GM12878 (cell line): Measurements from ENCODE around the gene OCA2. TPM values are rescaled to one million over a fixed set of nuclear protein-coding genes. Genes with fewer than 3 reads are reported as not detected.

ENCODE experiments used
- ATAC-seq: fragments of 200-7000 bp; cut with Tn5 transposase; 3 replicates; pipeline ENCODE4 v1.9.1; 2020; ENCODE audit warnings: mild to moderate bottlenecking, moderate library complexity
- BruUV-seq: library from RNA; stranded (reverse); fragments of 400-500 nt; replicated peaks from 2 replicates; lab custom pipeline; 2021; lab: Mats Ljungman, UMichigan
- CTCF ChIA-PET: fragments of 300-600 bp; sonication (Branson Sonifier 250); formaldehyde crosslinking; extraction: SDS; loops from one replicate; lab custom pipeline; 2021; ENCODE audit warnings: inconsistent platforms; lab: Yijun Ruan, JAX
- POLR2A ChIA-PET: fragments of 350-600 bp; formaldehyde crosslinking; extraction: SDS; loops from one replicate; lab custom pipeline; 2021; ENCODE audit warnings: inconsistent platforms; lab: Charles Lee
- RAD21 ChIA-PET: fragments of 300-600 bp; sonication (Branson Sonifier 250); formaldehyde crosslinking; loops from one replicate; lab custom pipeline; 2023; ENCODE audit warnings: antibody characterized with exemption; ENCODE audit not compliant: unreplicated experiment; lab: Charles Lee
- SMC1A ChIA-PET: fragments of 300-600 bp; sonication (Branson Sonifier 250); formaldehyde crosslinking; loops from one replicate; lab custom pipeline; 2023; ENCODE audit not compliant: unreplicated experiment, uncharacterized antibody; lab: Charles Lee
- DNase-seq: peaks from one replicate; pipeline ENCODE4 v3.0.0-alpha.2; 2011; ENCODE audit warnings: low read depth, low spot score
- FAIRE-seq: peaks from 3 replicates; lab custom pipeline; 2011; peaks lifted over from hg19 to GRCh38; lab: Jason Lieb, UNC
- H2AFZ ChIP-seq: 2 replicates; pipeline ENCODE4 v1.6.0; 2011; ENCODE audit warnings: low read depth, low read length, control low read depth; ENCODE audit not compliant: control insufficient read depth
- H3K27ac ChIP-seq: 2 replicates; pipeline ENCODE4 v1.5.1; 2011; ENCODE audit warnings: control low read depth; ENCODE audit not compliant: control insufficient read depth, insufficient read depth
- H3K27me3 ChIP-seq, 2 experiments: replicated peaks in 1 of 2; 2 replicates each; pipeline versions ENCODE4 v1.6.0 to v1.6.1; 2011; ENCODE audit warnings: low read length in 1 of 2; ENCODE audit not compliant: control insufficient read depth in 2 of 2, insufficient read depth in 2 of 2
- H3K36me3 ChIP-seq, 2 experiments: 2 replicates each; pipeline ENCODE4 v1.5.1; 2011; ENCODE audit warnings: low read length in 1 of 2; ENCODE audit not compliant: control insufficient read depth in 2 of 2, insufficient read depth in 2 of 2
- H3K4me1 ChIP-seq: 2 replicates; pipeline ENCODE4 v1.6.1; 2011; ENCODE audit warnings: mild to moderate bottlenecking, low read length, moderate library complexity, mixed read lengths; ENCODE audit not compliant: control insufficient read depth, insufficient read depth
- H3K4me2 ChIP-seq: 2 replicates; pipeline ENCODE4 v1.6.0; 2011; ENCODE audit warnings: control low read depth; ENCODE audit not compliant: control insufficient read depth, insufficient read depth
- H3K4me3 ChIP-seq: fragments of 200-600 bp; sonication (generic); 2 replicates; pipeline ENCODE4 v1.5.1; 2016
- H3K79me2 ChIP-seq: 2 replicates; pipeline ENCODE4 v1.6.0; 2011; ENCODE audit warnings: low read length; ENCODE audit not compliant: control insufficient read depth, insufficient read depth
- H3K9ac ChIP-seq: 2 replicates; pipeline ENCODE4 v1.8.0; 2011; ENCODE audit warnings: low read length, control low read depth, mixed read lengths; ENCODE audit not compliant: control insufficient read depth, insufficient read depth
- H3K9me3 ChIP-seq: replicated peaks from 3 replicates; pipeline ENCODE4 v1.5.1; 2011; ENCODE audit warnings: mild to moderate bottlenecking, low read length; ENCODE audit not compliant: control insufficient read depth, insufficient read depth
- H4K20me1 ChIP-seq: 2 replicates; pipeline ENCODE4 v1.6.0; 2011; ENCODE audit not compliant: control insufficient read depth, insufficient read depth
- BHLHE40 ChIP-seq, 2 experiments: fragments of 450-650 bp in 1 of 2; IDR thresholded peaks; 2 replicates each; pipeline ENCODE4 v1.6.1; 2011 to 2017; ENCODE audit warnings: low read depth in 2 of 2, borderline replicate concordance in 1 of 2, improper control_type of control experiment in 1 of 2, low read length in 1 of 2, mild to moderate bottlenecking in 1 of 2
- GABPA ChIP-seq: IDR thresholded peaks from 2 replicates; pipeline ENCODE4 v1.6.1; 2014; ENCODE audit warnings: antibody characterized with exemption, low read depth, mild to moderate bottlenecking, inconsistent platforms
- MEF2A ChIP-seq: IDR thresholded peaks from 2 replicates; pipeline ENCODE4 v1.6.1; 2011; ENCODE audit warnings: low read depth, mild to moderate bottlenecking, low read length, moderate library complexity; ENCODE audit not compliant: insufficient read depth
- NFXL1 ChIP-seq: fragments of 450-650 bp; IDR thresholded peaks from 2 replicates; pipeline ENCODE4 v1.6.1; 2017; ENCODE audit warnings: antibody characterized with exemption, mild to moderate bottlenecking, borderline replicate concordance
- ZNF274 ChIP-seq: IDR thresholded peaks from one replicate; pipeline ENCODE4 v1.8.0; 2011; ENCODE audit not compliant: insufficient read length, insufficient read depth
- WGBS: methylation state at CpG from one replicate; pipeline ENCODE4 v1.1.6; 2016; ENCODE audit warnings: low lambda C conversion rate; ENCODE audit not compliant: insufficient replicate concordance, insufficient coverage; ENCODE audit errors: missing lambda C conversion rate; 5-methylcytosine and 5-hydroxymethylcytosine counted together
- in situ Hi-C: fragments of 300-500 bp; cut with MboI; formaldehyde crosslinking; loops from 9 replicates; pipeline ENCODE4 v1.14.3; 2018; ENCODE audit warnings: mixed read lengths
- intact Hi-C: fragments of 100-400 bp; cut with micrococcal nuclease; formaldehyde crosslinking; loops from one replicate; pipeline ENCODE4 v1.14.2; 2022; ENCODE audit not compliant: unreplicated experiment
- polyA plus RNA-seq, 11 experiments: library from polyadenylated mRNA; depleted of rRNA in 4 of 11; unstranded in 6 of 11; stranded (reverse) in 5 of 11; fragments of >200 nt; fragmentation: Nextera tagmentation in 4 of 11; fragmentation: Illumina TruSeq in 1 of 11; extraction: Ambion mirVana in 4 of 11; extraction: Trizol in 1 of 11; gene quantifications; 1 replicate in 1 of 11; 2 replicates in 10 of 11; pipeline versions ENCODE4 v1.2.1 to v1.2.3, GENCODE V29; 2011 to 2016; ENCODE audit warnings: inconsistent platforms in 2 of 11, missing spikeins in 2 of 11, low read depth in 1 of 11
- total RNA-seq, 4 experiments: library from RNA; depleted of rRNA in 3 of 4; stranded (reverse); fragments of >200 nt in 3 of 4; fragmentation: Illumina TruSeq in 1 of 4; extraction: Trizol in 1 of 4; gene quantifications; 2 replicates each; pipeline versions ENCODE4 v1.2.1 to v1.2.3, GENCODE V29; 2013 to 2021
- TF ChIP-seq, protein P1 (sequence below): fragments of 450-650 bp; formaldehyde crosslinking; IDR thresholded peaks from 2 replicates; pipeline ENCODE4 v1.5.0; 2022; ENCODE audit warnings: mild to moderate bottlenecking, missing genetic modification characterization
- TF ChIP-seq, protein P2 (sequence below): fragments of 450-650 bp; IDR thresholded peaks from 2 replicates; pipeline ENCODE4 v1.6.1; 2017; ENCODE audit warnings: mild to moderate bottlenecking
- TF ChIP-seq, protein P3 (sequence below): IDR thresholded peaks from 2 replicates; pipeline ENCODE4 v1.6.1; 2011; ENCODE audit warnings: low read depth, low read length, improper control_type of control experiment, borderline replicate concordance

Gene OCA2
- total and polyA plus RNA-seq, 10 of the 15 experiments (the other 5 are each of a cell fraction or from before 2014, with no cell fraction given): 0.04 to 1.8 TPM; not detected in 8

DNA sequence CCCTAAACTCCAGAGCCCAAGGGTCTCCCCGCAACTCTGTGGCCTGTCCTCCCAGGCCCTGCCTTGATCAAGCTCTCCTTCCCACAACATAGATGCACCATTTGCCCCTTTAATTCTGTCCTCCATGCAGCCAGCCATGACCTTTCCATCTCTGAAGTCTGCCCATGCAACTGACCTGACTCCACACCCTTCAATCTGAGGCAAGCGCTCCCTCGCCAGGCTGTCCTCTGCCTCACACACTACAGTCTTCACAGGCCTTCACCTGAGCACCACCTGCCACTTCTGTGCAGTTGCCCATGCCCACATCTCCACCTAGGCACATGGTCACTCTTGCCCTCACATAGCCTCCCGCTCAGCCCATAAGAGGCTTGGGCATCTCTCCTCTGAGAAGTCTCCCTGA, 244.0 kb downstream of the OCA2 start:
- POLR2A ChIA-PET: no interaction called here
- in situ Hi-C loops (no loop called here), intact Hi-C loops (no loop called here)
- no peaks in the 10 kb centered on the region for H3K27me3 ChIP-seq
- H3K79me2 ChIP-seq: no peaks in the 10 kb centered on the region
- TF ChIP-seq BHLHE40 (IDR thresholded peaks at IDR 0.05; ENCODE audit: borderline replicate concordance in 1 of 2, low read depth in 2 of 2, low read length in 1 of 2): no peak
- TF ChIP-seq, protein P1, sequence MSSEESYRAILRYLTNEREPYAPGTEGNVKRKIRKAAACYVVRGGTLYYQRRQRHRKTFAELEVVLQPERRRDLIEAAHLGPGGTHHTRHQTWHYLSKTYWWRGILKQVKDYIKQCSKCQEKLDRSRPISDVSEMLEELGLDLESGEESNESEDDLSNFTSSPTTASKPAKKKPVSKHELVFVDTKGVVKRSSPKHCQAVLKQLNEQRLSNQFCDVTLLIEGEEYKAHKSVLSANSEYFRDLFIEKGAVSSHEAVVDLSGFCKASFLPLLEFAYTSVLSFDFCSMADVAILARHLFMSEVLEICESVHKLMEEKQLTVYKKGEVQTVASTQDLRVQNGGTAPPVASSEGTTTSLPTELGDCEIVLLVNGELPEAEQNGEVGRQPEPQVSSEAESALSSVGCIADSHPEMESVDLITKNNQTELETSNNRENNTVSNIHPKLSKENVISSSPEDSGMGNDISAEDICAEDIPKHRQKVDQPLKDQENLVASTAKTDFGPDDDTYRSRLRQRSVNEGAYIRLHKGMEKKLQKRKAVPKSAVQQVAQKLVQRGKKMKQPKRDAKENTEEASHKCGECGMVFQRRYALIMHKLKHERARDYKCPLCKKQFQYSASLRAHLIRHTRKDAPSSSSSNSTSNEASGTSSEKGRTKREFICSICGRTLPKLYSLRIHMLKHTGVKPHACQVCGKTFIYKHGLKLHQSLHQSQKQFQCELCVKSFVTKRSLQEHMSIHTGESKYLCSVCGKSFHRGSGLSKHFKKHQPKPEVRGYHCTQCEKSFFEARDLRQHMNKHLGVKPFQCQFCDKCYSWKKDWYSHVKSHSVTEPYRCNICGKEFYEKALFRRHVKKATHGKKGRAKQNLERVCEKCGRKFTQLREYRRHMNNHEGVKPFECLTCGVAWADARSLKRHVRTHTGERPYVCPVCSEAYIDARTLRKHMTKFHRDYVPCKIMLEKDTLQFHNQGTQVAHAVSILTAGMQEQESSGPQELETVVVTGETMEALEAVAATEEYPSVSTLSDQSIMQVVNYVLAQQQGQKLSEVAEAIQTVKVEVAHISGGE (CRISPR knock-in tag): no peak
- TF ChIP-seq, protein P2, sequence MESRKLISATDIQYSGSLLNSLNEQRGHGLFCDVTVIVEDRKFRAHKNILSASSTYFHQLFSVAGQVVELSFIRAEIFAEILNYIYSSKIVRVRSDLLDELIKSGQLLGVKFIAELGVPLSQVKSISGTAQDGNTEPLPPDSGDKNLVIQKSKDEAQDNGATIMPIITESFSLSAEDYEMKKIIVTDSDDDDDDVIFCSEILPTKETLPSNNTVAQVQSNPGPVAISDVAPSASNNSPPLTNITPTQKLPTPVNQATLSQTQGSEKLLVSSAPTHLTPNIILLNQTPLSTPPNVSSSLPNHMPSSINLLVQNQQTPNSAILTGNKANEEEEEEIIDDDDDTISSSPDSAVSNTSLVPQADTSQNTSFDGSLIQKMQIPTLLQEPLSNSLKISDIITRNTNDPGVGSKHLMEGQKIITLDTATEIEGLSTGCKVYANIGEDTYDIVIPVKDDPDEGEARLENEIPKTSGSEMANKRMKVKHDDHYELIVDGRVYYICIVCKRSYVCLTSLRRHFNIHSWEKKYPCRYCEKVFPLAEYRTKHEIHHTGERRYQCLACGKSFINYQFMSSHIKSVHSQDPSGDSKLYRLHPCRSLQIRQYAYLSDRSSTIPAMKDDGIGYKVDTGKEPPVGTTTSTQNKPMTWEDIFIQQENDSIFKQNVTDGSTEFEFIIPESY: no peak
- no peak for TF ChIP-seq MEF2A
- TF ChIP-seq, protein P3, sequence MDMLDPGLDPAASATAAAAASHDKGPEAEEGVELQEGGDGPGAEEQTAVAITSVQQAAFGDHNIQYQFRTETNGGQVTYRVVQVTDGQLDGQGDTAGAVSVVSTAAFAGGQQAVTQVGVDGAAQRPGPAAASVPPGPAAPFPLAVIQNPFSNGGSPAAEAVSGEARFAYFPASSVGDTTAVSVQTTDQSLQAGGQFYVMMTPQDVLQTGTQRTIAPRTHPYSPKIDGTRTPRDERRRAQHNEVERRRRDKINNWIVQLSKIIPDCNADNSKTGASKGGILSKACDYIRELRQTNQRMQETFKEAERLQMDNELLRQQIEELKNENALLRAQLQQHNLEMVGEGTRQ: no peak
- no peak for TF ChIP-seq NFXL1
- TF ChIP-seq ZNF274: no peak
- no peak for TF ChIP-seq GABPA
- H2AFZ ChIP-seq: no peak overlapping the region
- no peaks in the 10 kb centered on the region for H3K36me3 ChIP-seq
- ATAC-seq (no peak), FAIRE-seq (no peak), DNase-seq (no peak)
- no peaks in the 10 kb centered on the region for H3K4me1 ChIP-seq
- SMC1A ChIA-PET: no interaction called here
- no TSS peak for BruUV-seq
- no peaks in the 10 kb centered on the region; the same call in 2 of the 3 replicates for H3K9me3 ChIP-seq
- no peak overlapping the region for H3K4me3 ChIP-seq
- H4K20me1 ChIP-seq: no peaks in the 10 kb centered on the region
- H3K4me2 ChIP-seq: no peak overlapping the region
- CTCF ChIA-PET: no interaction called here
- H3K9ac ChIP-seq: no peak overlapping the region
- H3K27ac ChIP-seq: no peak overlapping the region
- RAD21 ChIA-PET: no interaction called here
- WGBS: 37% methylated on average over 4 of the region's 4 CpGs
